Measurements from ENCODE around the gene ANKRD52. TPM values are rescaled to one million over a fixed set of nuclear protein-coding genes. Genes with fewer than 3 reads are reported as not detected.
A peak's percentile ranks its signal among the peaks of the same experiment; 100 is the strongest.
"Not testable (repeated sequence)": the region's sequence is repeated elsewhere in the genome, so short reads cannot be mapped to it uniquely, and the experiment has no call there.

ANKRD52 gene
- total RNA-seq, 2 donors from 2014 or later: 20.3 to 24.1 TPM

DNA sequence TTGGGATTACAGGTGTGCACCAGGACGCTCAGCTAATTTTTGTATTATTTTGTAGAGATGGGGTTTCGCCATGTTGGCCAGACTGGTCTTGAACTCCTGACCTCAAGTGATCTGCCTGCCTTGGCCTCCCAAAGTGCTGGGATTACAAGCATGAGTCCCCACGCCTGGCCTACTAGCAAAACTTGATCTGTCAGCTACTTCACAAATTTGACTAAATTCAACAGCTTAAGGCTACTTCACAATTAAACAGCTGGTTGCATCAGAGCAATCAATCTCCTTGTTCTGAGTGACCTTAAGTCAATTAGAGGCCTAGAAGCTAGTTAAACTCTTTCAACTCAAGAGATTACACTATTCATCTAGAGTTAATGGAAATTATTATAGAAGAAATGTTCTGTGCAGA is 20.7 kb upstream of the ANKRD52 start:
- intact Hi-C loops (cut with DNase I): no loop called here
- ATAC-seq: no peak
- no peak for DNase-seq

DNA sequence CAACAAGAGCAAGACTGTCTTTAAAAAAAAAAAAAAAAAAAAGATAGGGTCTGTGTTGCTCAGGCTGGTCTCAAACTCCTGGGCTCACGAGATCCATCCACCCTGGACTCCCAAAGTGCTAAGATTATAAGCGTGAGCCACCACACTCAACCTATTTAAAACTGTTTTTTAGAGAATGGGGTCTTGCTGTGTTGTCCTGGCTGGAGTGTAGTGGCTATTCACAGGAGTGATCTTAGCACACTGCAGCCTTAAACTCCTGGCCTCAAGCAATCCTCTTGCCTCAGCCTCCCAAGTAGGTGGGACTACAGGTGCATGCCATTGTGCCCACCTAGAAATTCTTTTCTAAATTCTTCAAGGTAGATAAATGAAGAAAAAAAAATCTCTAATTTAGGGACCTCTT is 16.1 kb upstream of the ANKRD52 start:
- intact Hi-C loops (cut with DNase I): no loop called here
- no peak for DNase-seq

DNA sequence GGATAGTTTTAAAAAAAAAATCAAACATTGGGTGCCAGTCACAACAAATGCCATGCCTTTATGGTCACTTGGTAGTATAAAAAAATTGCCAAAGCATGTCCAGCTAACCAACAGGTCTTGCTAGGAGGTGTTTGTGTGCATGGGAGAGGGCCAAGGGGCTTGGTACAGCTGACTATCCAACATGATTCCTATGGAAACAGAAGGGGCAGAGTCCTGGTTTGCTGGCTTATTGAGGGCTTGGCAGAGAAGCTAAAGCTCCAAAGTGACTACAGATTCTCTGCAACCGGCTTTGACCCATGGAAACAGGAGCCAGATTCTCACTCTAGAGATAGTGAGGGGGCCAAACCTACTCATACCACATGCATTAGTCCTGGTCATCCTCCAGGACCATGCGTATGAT is 14.3 kb upstream of the ANKRD52 start:
- DNase-seq; ATAC-seq; intact Hi-C loops (cut with DNase I): not testable (repeated sequence)

More for the DNA sequence above, 16.1 kb upstream of the ANKRD52 start:
- ATAC-seq: no peak

DNA sequence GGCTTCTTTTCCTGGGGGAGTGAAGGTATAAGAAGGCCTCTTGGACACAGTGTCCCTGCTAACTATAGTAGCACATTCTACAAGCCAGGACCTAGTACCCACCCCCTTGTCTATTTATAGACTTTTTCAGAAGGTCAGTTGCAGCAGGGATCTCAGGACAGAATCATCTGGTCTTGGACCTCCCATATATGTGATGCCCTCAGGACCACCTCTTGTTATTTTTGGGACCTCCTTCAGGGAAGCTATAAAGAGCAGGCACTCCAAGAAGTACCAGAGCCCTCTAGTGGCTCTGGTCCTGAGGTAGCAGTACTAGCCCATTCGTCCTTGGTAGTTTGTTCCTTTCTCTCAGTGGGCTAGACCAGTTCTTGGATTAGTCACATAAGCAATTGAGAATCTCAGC is 12.8 kb upstream of the ANKRD52 start:
- intact Hi-C loops (cut with DNase I): no loop called here
- DNase-seq (no peak), ATAC-seq (peak; percentile 11 to 14)

DNA sequence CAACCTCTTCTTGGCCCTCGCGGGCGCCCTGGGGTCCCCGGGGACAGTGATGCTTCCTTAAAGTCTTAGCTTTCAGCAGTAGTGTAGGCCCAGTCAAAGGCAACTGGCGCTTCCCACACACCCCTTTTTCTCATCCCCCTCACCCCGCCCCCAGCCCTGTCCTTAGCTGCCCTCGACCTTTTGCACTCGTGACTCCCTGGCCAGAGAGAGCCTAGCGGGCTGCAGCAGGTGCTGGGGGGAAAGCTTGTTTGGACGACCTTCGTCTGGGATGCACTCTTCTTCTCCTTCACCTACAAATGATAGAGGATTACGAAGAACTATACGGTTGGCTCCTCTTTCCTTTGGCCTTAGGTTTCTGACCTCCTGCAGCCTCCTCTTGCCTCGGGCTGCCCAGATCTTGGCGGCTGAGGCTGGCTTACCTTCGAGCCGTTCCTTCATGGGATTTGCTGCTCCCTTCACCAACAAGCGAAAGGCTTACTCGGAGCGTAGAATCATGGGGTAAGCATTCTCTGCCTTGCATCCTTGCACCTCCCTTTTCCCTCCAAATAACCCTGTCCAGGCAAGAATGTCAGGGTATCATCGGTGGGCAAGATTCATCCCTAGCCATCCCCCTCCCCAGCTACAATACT is 9.4 kb upstream of the ANKRD52 start:
- ATAC-seq: peak; percentile 19 to 25
- intact Hi-C loops (cut with DNase I): no loop called here

DNA sequence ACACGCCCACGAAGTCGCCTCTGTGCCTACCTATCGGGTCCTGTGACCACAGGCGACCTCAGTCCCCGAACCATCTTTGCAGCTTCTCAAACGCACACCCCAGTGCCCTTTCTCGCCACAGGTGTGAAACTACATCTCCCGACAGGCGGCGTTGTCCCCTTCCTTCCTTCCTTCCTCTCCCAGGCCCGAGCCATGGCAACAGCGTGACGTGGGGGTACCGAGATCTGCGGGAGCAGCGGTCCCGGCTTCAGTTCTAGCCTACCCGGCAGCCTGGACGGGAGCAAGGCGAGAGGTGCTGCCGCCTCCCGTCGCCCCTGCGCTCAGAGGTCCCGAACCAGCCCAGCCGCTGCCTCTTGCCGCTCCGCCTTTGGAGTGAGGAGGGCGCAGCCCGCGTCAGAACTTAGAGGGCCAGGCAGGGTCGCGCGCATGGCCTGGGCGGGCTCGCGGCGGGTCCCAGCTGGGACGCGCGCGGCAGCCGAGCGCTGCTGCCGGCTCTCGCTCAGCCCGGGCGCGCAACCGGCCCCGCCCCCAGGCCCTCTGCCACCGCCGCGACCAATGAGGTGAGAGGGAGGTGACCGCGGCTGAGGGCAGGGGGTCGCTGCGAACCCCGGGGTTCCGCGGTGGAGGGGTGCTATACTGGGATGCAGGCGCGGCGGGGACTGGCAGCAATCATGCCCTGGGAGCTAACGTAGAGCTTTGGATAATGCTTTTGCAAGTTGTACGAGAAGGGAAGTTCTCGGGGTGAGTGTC is 8.7 kb upstream of the ANKRD52 start, which contains the start of gene COQ10A:
Gene COQ10A (plus strand): TSS at position 250 of the 750 bp plus-strand sequence. CDS start 177 bp downstream, at position 427.
- peak; percentile 96 to 97 for ATAC-seq
- intact Hi-C loops (cut with DNase I): no loop called here
- DNase-seq: peak; percentile 92

More for the DNA sequence above, 9.4 kb upstream of the ANKRD52 start:
- no peak for DNase-seq

DNA sequence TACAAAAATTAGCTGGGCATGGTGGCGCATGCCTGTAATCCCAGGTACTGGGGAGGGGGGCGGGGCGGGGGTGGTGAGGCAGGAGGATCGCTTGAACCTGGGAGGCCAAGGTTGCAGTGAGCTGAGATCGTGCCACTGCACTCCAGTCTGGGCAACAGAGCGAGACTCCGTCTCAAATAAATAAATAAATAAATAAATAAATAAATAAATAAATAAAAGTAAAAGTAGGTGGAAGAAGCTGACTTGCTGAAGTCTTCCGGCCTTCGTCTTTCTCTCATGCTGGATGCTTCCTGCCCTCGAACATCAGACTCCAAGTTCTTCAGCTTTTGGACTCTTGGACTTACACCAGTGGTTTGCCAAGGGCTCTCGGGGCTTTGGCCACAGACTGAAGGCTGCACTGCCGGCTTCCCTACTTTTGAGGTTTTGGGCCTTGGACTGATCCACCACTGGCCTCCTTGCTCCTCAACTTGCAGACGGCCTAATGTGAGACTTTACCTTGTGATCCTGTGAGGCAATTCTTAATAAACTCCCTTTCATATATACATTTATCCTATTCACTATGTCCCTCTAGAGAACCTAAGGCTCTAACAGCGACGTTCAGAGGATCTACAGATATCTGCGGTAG is 8.0 kb upstream of the ANKRD52 start:
- DNase-seq; intact Hi-C loops (cut with DNase I); ATAC-seq: not testable (repeated sequence)

DNA sequence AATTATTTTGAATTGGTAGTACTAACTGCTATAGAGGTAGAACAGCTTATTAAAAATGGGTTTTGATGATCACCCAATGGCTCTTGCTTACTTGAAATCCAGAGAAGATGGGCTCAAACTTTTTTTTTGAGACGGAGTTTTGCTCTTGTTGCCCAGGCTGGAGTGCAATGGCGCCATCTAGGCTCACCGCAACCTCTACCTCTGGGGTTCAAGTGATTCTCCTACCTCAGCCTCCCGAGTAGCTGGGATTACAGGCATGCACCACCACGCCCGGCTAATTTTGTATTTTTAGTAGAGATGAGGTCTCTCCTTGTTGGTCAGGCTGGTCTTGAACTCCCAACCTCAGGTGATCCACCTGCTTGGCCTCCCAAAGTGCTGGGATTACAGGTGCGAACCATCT is 4.8 kb upstream of the ANKRD52 start:
- DNase-seq; ATAC-seq; intact Hi-C loops (cut with DNase I): not testable (repeated sequence)

DNA sequence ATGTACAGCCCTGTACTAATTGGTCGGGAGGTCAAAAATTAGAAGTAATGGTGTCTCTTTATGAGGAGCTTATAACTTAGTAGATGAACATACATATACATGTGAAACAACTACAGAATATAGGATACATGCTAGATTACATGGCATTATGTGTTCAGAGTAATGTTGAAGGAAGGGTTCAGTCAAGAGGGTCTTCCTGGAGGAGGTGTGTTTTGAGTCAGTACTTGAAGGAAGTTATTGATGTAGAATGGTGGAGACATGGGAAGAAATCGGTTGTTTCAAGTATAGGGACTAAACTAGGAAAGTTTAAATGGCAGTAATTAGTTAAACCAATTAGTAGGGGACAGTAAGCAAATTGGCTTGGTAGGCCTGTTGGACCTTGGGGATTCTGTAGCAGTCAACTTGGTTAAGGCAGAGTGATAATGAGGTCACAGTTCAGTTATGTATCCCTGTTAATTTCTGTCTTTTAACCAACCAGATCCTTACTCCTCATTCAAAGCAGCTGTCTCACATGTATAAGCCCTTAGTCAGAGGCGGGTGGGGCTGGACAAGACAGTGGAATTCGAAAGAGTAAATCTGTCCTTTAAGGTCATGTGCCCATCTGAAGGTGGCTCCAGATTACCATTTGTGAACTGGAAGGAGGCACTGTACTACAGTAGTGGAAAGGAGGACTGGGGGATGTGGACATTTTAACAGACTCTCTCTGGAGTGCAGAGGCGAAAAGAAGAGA is 3.5 kb upstream of the ANKRD52 start:
- intact Hi-C loops (cut with DNase I): no loop called here
- ATAC-seq: no peak
- no peak for DNase-seq

DNA sequence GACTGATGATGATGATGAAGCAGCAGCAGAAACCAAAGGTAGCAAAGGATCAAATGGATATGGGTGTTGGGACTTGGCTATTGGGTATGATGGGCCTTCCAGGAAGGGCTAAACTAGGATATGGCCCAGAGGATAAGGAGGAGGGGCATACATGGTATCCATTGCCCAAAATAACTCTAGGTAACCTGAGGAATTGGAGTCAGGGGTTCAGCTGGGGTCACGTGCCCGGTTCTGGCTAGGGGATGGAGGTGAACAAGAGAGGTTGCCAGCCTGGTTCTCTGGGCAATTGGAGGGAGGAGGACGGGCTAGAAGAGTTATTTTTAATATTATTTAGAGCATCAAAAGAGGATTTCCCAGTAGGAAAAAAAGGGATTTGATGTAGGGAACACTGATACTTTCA is 2.7 kb upstream of the ANKRD52 start:
- no peak for DNase-seq
- intact Hi-C loops (cut with DNase I): no loop called here
- ATAC-seq: no peak

DNA sequence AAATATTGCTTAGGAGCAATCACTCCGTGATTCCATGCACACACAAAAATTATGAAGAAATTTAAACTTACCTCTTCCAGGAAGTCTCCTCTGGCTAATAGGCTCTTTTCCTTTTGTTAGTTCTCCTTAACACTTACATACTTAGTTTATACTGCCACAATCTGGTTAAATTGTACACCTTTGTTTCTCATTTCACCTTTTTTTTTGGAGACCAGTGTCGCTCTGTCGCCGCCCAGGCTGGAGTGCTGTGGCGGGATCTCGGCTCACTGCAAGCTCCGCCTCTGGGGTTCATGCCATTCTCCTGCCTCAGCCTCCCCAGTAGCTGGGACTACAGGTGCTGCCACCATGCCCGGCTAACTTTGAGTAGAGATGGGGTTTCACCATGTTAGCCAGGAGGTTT is 2.2 kb upstream of the ANKRD52 start:
- DNase-seq (no peak), ATAC-seq (no peak)
- intact Hi-C loops (cut with DNase I): no loop called here

DNA sequence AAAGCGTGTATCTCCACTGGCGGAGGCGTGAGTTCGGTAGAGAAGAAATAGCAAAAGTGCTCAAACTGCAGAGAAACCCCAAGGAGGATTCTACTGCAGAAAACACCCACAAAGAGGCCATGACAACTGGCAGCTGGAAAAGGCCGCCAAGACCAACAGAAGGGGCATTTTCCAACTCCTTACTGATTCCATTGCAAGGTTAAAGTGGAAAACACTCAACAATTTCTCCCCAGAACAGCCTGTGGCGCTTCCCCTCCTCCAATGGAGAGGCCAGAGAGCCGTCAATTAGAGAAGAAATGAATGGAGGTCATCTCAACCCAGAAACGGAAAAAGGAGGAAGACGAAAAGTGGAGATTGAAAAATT is 618 bp upstream of the ANKRD52 start:
- DNase-seq (no peak), ATAC-seq (no peak)
- intact Hi-C loops (cut with DNase I): no loop called here

DNA sequence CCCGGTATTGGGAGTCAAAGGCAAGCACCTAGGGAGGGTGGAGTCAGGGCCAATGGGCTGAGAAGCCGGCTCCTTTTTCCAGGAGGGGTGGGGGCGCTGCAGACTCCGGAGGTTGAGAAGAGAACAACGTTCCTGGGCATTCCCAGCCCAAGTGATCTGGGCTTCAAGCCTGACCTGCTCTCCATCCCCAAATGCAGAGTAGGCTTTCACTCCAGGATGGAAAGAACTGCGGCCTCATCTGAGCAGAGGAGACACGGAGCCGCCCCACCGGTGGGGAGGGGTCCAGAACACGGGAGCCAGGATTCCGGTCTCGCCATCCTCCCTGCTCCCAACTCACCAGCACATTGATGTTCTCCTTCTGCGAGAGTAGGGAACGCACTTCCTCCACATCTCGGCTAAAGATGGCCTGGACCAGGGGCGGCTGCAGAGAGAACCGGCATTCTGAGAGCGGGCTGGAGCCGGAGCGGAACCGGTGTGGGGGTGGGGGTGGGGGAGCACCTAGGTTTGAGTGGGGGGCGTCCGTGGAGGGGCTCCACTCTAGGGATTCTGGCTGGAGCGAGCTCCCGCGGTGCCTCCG is 605 bp downstream of the ANKRD52 start:
- intact Hi-C loops (cut with DNase I): no loop called here
- DNase-seq: no peak
- peak; percentile 12 to 15 for ATAC-seq

DNA sequence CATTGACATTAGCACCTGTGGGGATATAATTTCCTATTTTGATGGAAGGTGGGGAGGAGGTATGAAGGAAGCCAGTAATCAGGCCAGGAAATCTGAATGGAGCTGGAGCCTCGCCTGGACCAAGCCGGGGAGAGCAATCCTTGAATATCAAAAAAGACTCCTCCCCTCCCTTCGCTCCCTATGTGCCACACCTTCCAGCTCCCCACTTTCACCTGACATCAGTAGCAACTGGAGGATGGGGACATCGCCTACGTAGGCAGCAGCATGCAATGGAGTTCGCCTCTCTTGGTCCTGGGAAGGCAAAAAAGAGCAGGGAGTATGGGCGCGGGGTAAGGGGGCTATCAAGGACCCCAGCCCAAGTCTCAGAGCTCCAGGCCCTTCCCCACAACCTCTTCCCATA is 1.1 kb downstream of the ANKRD52 start:
- DNase-seq: no peak
- intact Hi-C loops (cut with DNase I): no loop called here
- ATAC-seq: no peak

DNA sequence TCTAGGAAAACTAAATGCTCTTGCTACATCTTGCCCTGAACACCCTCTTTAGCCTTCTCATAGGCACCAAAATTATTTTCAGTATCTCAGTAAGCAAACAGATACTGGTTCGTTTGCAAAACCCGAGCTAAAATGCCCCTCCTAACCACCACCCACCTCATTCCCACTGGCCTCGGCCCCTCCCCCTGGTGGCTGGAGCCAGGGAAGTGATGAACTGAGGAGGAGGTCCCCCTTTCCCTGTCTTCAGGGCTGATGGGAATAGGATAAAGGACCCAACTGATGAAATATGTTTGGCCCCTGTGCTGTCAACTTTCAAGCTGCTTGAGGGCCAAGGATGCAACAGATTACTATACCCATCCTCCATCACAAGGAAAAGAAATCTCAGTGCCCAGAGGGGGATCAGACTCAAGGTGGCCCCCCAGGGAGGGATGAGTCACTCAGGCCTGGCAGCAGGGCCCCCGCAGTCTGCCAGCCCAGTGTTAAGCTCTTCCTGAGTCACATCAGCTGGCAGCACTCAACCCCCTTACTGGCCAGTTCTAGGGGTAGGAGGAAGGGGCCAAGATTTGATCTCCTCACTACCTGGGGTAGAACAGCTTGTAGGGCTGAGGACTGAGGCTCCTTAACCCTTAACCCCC is 1.7 kb downstream of the ANKRD52 start:
- ATAC-seq: peak in 1 of 2 donors; percentile 9
- DNase-seq: peak; percentile 40

DNA sequence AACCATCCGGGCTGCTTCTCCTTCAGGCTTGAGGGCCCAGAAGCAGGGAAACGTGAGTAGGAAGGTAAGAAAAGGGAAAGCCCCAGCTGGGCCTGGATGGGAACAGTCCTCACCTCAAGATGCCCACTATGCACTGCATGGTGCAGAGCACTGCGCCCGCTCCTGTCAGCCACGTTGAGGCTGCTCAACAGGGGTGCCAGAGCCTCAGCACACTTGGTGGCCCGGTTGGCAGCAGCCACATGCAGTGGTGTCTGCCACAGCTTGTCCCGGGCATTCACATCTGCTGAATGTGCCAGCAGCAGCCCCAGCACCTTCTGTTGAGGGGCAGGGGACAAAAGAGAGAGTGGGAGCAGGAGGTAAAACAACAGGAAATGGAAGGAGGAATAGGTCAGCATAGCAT is 2.5 kb downstream of the ANKRD52 start:
- DNase-seq: no peak
- ATAC-seq: no peak
- intact Hi-C loops (cut with DNase I): no loop called here

More for the DNA sequence above, 1.7 kb downstream of the ANKRD52 start:
- intact Hi-C loops (cut with DNase I): no loop called here

DNA sequence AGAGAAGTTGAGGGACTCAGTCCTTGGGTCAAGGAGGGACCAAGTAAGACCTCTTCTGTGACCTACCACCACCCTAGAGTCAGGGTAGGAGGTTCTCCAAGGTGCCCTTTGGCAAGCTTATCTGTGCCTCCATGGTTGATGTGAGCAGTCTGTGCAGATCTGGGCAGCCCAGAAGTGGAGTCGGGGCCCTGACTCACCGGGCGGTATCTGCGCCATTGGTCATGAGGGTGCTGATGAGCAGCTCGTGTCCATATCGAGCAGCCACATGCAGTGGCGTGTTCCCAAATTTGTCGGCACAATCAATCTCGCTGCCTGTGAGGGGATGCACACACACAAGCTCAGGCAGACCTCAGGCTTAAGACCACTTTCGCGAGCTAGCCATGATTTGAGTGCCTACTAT is 5.1 kb downstream of the ANKRD52 start:
- ATAC-seq: no peak
- DNase-seq: no peak

DNA sequence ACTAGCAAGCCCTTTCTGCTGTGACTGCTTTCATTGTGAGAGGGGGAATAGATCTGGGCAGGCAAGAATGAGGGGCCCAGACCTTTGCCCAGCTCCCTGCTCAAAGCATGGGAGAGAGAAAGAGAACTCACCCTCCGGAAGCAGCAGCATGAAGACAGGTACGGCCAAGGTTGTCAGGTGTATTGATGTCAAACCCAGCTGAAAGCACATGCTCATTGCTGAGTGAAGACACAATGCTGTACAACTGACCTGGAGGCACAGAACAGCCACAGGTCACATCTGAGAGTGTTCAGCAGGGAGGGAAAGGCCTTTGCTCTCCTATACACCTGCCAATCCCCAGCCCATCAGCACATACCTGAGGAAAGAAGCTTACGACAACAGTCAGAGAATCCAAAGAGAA is 5.5 kb downstream of the ANKRD52 start:
- no peak for ATAC-seq
- intact Hi-C loops (cut with DNase I): no loop called here

More for the DNA sequence above, 5.1 kb downstream of the ANKRD52 start:
- intact Hi-C loops (cut with DNase I): no loop called here

DNA sequence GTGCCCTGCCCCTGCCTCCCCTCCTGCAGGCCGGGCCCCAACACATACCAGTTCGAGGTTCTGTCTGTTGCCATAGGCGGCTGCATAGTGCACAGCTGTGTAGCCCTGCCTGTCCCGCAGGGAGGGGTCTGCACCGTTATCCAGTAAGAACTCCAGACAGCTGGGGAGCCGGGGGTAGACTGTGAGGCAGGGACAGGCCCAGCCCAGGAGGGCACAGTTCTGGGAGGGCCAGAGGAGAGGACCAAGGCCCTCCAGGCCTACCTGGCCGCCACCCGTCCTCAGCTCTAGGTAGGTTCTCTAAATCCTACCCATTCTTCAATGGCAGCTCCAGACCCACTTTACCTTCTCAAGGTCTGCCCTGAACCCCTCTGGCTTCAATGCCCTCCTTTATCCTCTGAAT is 9.5 kb downstream of the ANKRD52 start:
- DNase-seq (no peak), ATAC-seq (no peak)
- intact Hi-C loops (cut with DNase I): no loop called here

More for the DNA sequence above, 5.5 kb downstream of the ANKRD52 start:
- DNase-seq: no peak

Data from left cardiac atrium (tissue), 4 donors.